Liver (tissue), 9 donors: ENCODE data around the gene FKBP1A. TPM values are rescaled to one million over a fixed set of nuclear protein-coding genes. Genes with fewer than 3 reads are reported as not detected.
A peak's percentile ranks its signal among the peaks of the same experiment; 100 is the strongest.

Source experiments
- DNase-seq: peaks from one replicate; pipeline ENCODE4 v3.0.0-alpha.2; 2017; ENCODE audit warnings: low spot score
- H3K27ac ChIP-seq, 2 donors: one replicate each; pipeline ENCODE4 v1.7.0; 2013; ENCODE audit warnings: inconsistent platforms in 2 of 2, low read length in 2 of 2, control low read depth in 1 of 2, low read depth in 1 of 2, mild to moderate bottlenecking in 1 of 2
- H3K27me3 ChIP-seq, 4 donors: one replicate each; pipeline versions ENCODE4 v1.6.1 to v1.7.0; 2013; ENCODE audit warnings: low read length in 3 of 4, inconsistent platforms in 1 of 4, mild to moderate bottlenecking in 1 of 4, moderate library complexity in 1 of 4; ENCODE audit not compliant: control insufficient read depth in 4 of 4, insufficient read depth in 4 of 4
- H3K36me3 ChIP-seq, 4 donors: one replicate each; pipeline versions ENCODE4 v1.6.1 to v1.7.0; 2013; ENCODE audit warnings: low read length in 3 of 4, mild to moderate bottlenecking in 3 of 4, low read depth in 1 of 4, moderate library complexity in 1 of 4; ENCODE audit not compliant: control insufficient read depth in 4 of 4, insufficient read depth in 3 of 4
- H3K4me1 ChIP-seq, 4 donors: one replicate each; pipeline versions ENCODE4 v1.6.1 to v1.7.0; 2013; ENCODE audit warnings: low read length in 3 of 4, mild to moderate bottlenecking in 3 of 4, moderate library complexity in 1 of 4; ENCODE audit not compliant: control insufficient read depth in 4 of 4, insufficient read depth in 4 of 4
- H3K4me3 ChIP-seq, 3 donors: one replicate each; pipeline versions ENCODE4 v1.6.1 to v1.7.0; 2013; ENCODE audit warnings: low read length in 3 of 3, control low read depth in 1 of 3, low read depth in 1 of 3, mild to moderate bottlenecking in 1 of 3
- H3K9ac ChIP-seq, 2 donors: one replicate each; pipeline ENCODE4 v1.7.0; 2013; ENCODE audit warnings: low read length in 2 of 2, mild to moderate bottlenecking in 2 of 2, moderate library complexity in 2 of 2, control low read depth in 1 of 2, low read depth in 1 of 2
- H3K9me3 ChIP-seq, 4 donors: one replicate each; pipeline versions ENCODE4 v1.6.1 to v1.7.0; 2013; ENCODE audit warnings: low read length in 3 of 4; ENCODE audit not compliant: control insufficient read depth in 4 of 4
- ATF3 ChIP-seq: IDR thresholded peaks from 2 replicates; pipeline ENCODE4 v1.6.1; 2016; ENCODE audit warnings: antibody characterized with exemption
- CTCF ChIP-seq: fragments of 150-350 bp; IDR thresholded peaks from 2 replicates; pipeline ENCODE4 v1.5.1; 2017; ENCODE audit warnings: improper control_type of control experiment, low read depth, low read length; ENCODE audit not compliant: missing input control
- EGR1 ChIP-seq, 2 donors: IDR thresholded peaks; 2 replicates each; pipeline ENCODE4 v1.6.1; 2016 to 2018; ENCODE audit warnings: antibody characterized with exemption in 2 of 2, low read depth in 2 of 2
- FOXA1 ChIP-seq: IDR thresholded peaks from 2 replicates; pipeline ENCODE4 v1.6.1; 2016; ENCODE audit warnings: antibody characterized with exemption
- FOXA2 ChIP-seq: IDR thresholded peaks from 2 replicates; pipeline ENCODE4 v1.6.1; 2016; ENCODE audit warnings: antibody characterized with exemption
- GABPA ChIP-seq, 2 donors: IDR thresholded peaks in 1 of 2; conservative IDR thresholded peaks in 1 of 2; 2 replicates each; pipeline ENCODE4 v1.6.1; 2016; ENCODE audit warnings: antibody characterized with exemption in 2 of 2, mild to moderate bottlenecking in 1 of 2, moderate library complexity in 1 of 2
- HNF4A ChIP-seq, 2 donors: conservative IDR thresholded peaks; 2 replicates each; pipeline ENCODE4 v1.6.1; 2016; ENCODE audit warnings: antibody characterized with exemption in 2 of 2, mild to moderate bottlenecking in 2 of 2
- HNF4G ChIP-seq: IDR thresholded peaks from 2 replicates; pipeline ENCODE4 v1.6.1; 2016; ENCODE audit warnings: antibody characterized with exemption
- JUND ChIP-seq, 2 donors: IDR thresholded peaks; 2 replicates each; pipeline ENCODE4 v1.6.1; 2016; ENCODE audit warnings: antibody characterized with exemption in 2 of 2
- MAX ChIP-seq: IDR thresholded peaks from 2 replicates; pipeline ENCODE4 v1.6.1; 2016; ENCODE audit warnings: antibody characterized with exemption
- NR2F2 ChIP-seq: IDR thresholded peaks from 2 replicates; pipeline ENCODE4 v1.6.1; 2016; ENCODE audit warnings: antibody characterized with exemption
- RAD21 ChIP-seq, 2 donors: IDR thresholded peaks; 2 replicates each; pipeline ENCODE4 v1.6.1; 2016; ENCODE audit warnings: antibody characterized with exemption in 2 of 2, mild to moderate bottlenecking in 2 of 2
- REST ChIP-seq: IDR thresholded peaks from 2 replicates; pipeline ENCODE4 v1.6.1; 2016; ENCODE audit warnings: antibody characterized with exemption, mild to moderate bottlenecking
- RXRA ChIP-seq, 2 donors: IDR thresholded peaks; 2 replicates each; pipeline ENCODE4 v1.6.1; 2017 to 2018; ENCODE audit warnings: antibody characterized with exemption in 2 of 2, mild to moderate bottlenecking in 1 of 2
- SP1 ChIP-seq: IDR thresholded peaks from 2 replicates; pipeline ENCODE4 v1.6.1; 2018; ENCODE audit warnings: antibody characterized with exemption, mild to moderate bottlenecking
- YY1 ChIP-seq: IDR thresholded peaks from 2 replicates; pipeline ENCODE4 v1.6.1; 2016; ENCODE audit warnings: antibody characterized with exemption, mild to moderate bottlenecking
- WGBS: extraction: QIAGEN DNeasy Blood & Tissue Kit; methylation state at CpG from one replicate; pipeline ENCODE4 v1.1.7; 2013; 5-methylcytosine and 5-hydroxymethylcytosine counted together
- polyA plus RNA-seq, 2 donors: library from polyadenylated mRNA; stranded (reverse) in 1 of 2; unstranded in 1 of 2; fragments of 200-250 nt in 1 of 2; fragments of >200 nt in 1 of 2; fragmentation: Nextera tagmentation in 1 of 2; extraction: Ambion mirVana in 1 of 2; gene quantifications; one replicate each; pipeline versions ENCODE4 v1.2.1 to v1.2.3, GENCODE V29; 2013 to 2015
- total RNA-seq, 2 donors: library from RNA; depleted of rRNA; stranded (reverse); fragments of >200 nt; gene quantifications; one replicate each; pipeline ENCODE4 v1.2.3, GENCODE V29; 2014
- donor health status: healthy.
- donor health status: healthy.
- donor health status: healthy.
- donor health status: healthy.
- donor health status: healthy.

The FKBP1A gene
- total and polyA plus RNA-seq, 4 donors, result 49.3 to 114 (median 76.9) TPM

GRCh38 chr20:1377341-1377871 is 15.4 kb downstream of the FKBP1A start:
- peaks cover 0 to 4% (median 2%) of the 10 kb centered on the region in 4 donors for H3K36me3 ChIP-seq
- H3K4me1 ChIP-seq, result peaks cover 4 to 51% (median 25%) of the 10 kb centered on the region in 4 donors
- TF ChIP-seq MAX (no peak), ATF3 (no peak), RAD21 (IDR thresholded peaks at IDR 0.05) (no peak), FOXA2 (no peak), JUND (IDR thresholded peaks at IDR 0.05) (no peak), YY1 (no peak), HNF4G (no peak), FOXA1 (no peak), NR2F2 (no peak), CTCF (no peak), SP1 (no peak), RXRA (IDR thresholded peaks at IDR 0.05) (no peak), EGR1 (IDR thresholded peaks at IDR 0.05; ENCODE audit: low read depth in 2 of 2) (no peak), GABPA (IDR thresholded peaks at IDR 0.05 in 1 of 2, conservative IDR thresholded peaks at IDR 0.05 in 1 of 2) (no peak), REST (no peak)
- H3K9me3 ChIP-seq, result no peaks in the 10 kb centered on the region
- DNase-seq, result no peak
- H3K4me3 ChIP-seq, result no peak overlapping the region
- H3K9ac ChIP-seq, result peak overlapping the region in 1 of 2 donors; percentile 2
- peak overlapping the region; percentile 14 to 38 for H3K27ac ChIP-seq
- 84% methylated on average over 5 of the region's 5 CpGs for WGBS
- no peaks in the 10 kb centered on the region for H3K27me3 ChIP-seq

GRCh38 chr20:1376408-1377270 is 16.2 kb downstream of the FKBP1A start:
- DNase-seq, result no peak
- Histone ChIP-seq H3K4me1 (peaks cover 4 to 46% (median 21%) of the 10 kb centered on the region in 4 donors), H3K36me3 (peaks cover 3 to 7% (median 3%) of the 10 kb centered on the region in 4 donors), H3K9me3 (no peaks in the 10 kb centered on the region), H3K27me3 (no peaks in the 10 kb centered on the region), H3K27ac (peak overlapping the region in 1 of 2 donors; percentile 38), H3K9ac (peak overlapping the region in 1 of 2 donors; percentile 2), H3K4me3 (no peak overlapping the region)
- 68% methylated on average over 7 of the region's 7 CpGs for WGBS
- TF ChIP-seq HNF4A (conservative IDR thresholded peaks at IDR 0.05) (peak in 1 of 2 donors; percentile 36), FOXA1 (no peak)
